GM12878 (cell line): ENCODE results near the gene ACYP2. TPM values are rescaled to one million over a fixed set of nuclear protein-coding genes. Genes with fewer than 3 reads are reported as not detected.

Experiments used
- CBFB ChIP-seq: IDR thresholded peaks from 2 replicates; pipeline ENCODE4 v1.6.1; 2016; ENCODE audit warnings: antibody characterized with exemption, low read depth
- CHD2 ChIP-seq: IDR thresholded peaks from 2 replicates; pipeline ENCODE4 v1.6.1; 2011; ENCODE audit warnings: low read depth, low read length, improper control_type of control experiment, borderline replicate concordance
- EGR1 ChIP-seq, 2 experiments: IDR thresholded peaks; 1 replicate in 1 of 2; 2 replicates in 1 of 2; pipeline ENCODE4 v1.6.1; 2011 to 2012; ENCODE audit warnings: low read depth in 2 of 2, low read length in 2 of 2, borderline replicate concordance in 1 of 2, mild to moderate bottlenecking in 1 of 2, moderate library complexity in 1 of 2
- IKZF2 ChIP-seq, 2 experiments: fragments of 450-650 bp; IDR thresholded peaks; 2 replicates each; pipeline ENCODE4 v1.6.1; 2017; ENCODE audit warnings: mild to moderate bottlenecking in 2 of 2, moderate library complexity in 2 of 2
- MEF2B ChIP-seq: fragments of 450-650 bp; IDR thresholded peaks from 2 replicates; pipeline ENCODE4 v1.6.1; 2018; ENCODE audit warnings: mild to moderate bottlenecking, moderate library complexity; ENCODE audit not compliant: partially characterized antibody, poor library complexity, severe bottlenecking
- MLLT1 ChIP-seq: fragments of 450-650 bp; IDR thresholded peaks from 2 replicates; pipeline ENCODE4 v1.6.1; 2016; ENCODE audit warnings: mild to moderate bottlenecking
- POU2F2 ChIP-seq: IDR thresholded peaks from 3 replicates; pipeline ENCODE4 v1.6.1; 2011; ENCODE audit warnings: low read depth, mild to moderate bottlenecking, low read length, borderline replicate concordance
- RAD51 ChIP-seq: fragments of 450-650 bp; IDR thresholded peaks from 2 replicates; pipeline ENCODE4 v1.6.1; 2016; ENCODE audit warnings: moderate library complexity, mild to moderate bottlenecking, inconsistent platforms
- SMAD1 ChIP-seq: fragments of 450-650 bp; IDR thresholded peaks from 2 replicates; pipeline ENCODE4 v1.6.1; 2018; ENCODE audit warnings: mild to moderate bottlenecking, low read depth; ENCODE audit not compliant: partially characterized antibody
- SREBF2 ChIP-seq: IDR thresholded peaks from 2 replicates; pipeline ENCODE4 v1.6.1; 2012; ENCODE audit warnings: mild to moderate bottlenecking, low read length
- TCF3 ChIP-seq: IDR thresholded peaks from 2 replicates; pipeline ENCODE4 v1.6.1; 2012; ENCODE audit warnings: low read depth, mild to moderate bottlenecking, low read length, borderline replicate concordance; ENCODE audit not compliant: insufficient read depth
- ZBTB40 ChIP-seq: fragments of 450-650 bp; IDR thresholded peaks from 2 replicates; pipeline ENCODE4 v1.6.1; 2016; ENCODE audit warnings: mild to moderate bottlenecking, moderate library complexity, borderline replicate concordance
- ZNF24 ChIP-seq: fragments of 450-650 bp; IDR thresholded peaks from 2 replicates; pipeline ENCODE4 v1.6.1; 2017; ENCODE audit warnings: antibody characterized with exemption, mild to moderate bottlenecking
- polyA plus RNA-seq, 11 experiments: library from polyadenylated mRNA; depleted of rRNA in 4 of 11; unstranded in 6 of 11; stranded (reverse) in 5 of 11; fragments of >200 nt; fragmentation: Nextera tagmentation in 4 of 11; fragmentation: Illumina TruSeq in 1 of 11; extraction: Ambion mirVana in 4 of 11; extraction: Trizol in 1 of 11; gene quantifications; 1 replicate in 1 of 11; 2 replicates in 10 of 11; pipeline versions ENCODE4 v1.2.1 to v1.2.3, GENCODE V29; 2011 to 2016; ENCODE audit warnings: inconsistent platforms in 2 of 11, missing spikeins in 2 of 11, low read depth in 1 of 11
- total RNA-seq, 4 experiments: library from RNA; depleted of rRNA in 3 of 4; stranded (reverse); fragments of >200 nt in 3 of 4; fragmentation: Illumina TruSeq in 1 of 4; extraction: Trizol in 1 of 4; gene quantifications; 2 replicates each; pipeline versions ENCODE4 v1.2.1 to v1.2.3, GENCODE V29; 2013 to 2021

ACYP2 gene
- total and polyA plus RNA-seq, 10 of the 15 experiments (the other 5 are each of a cell fraction or from before 2014, with no cell fraction given) = 4.2 to 16.3 (median 9.0) TPM

DNA sequence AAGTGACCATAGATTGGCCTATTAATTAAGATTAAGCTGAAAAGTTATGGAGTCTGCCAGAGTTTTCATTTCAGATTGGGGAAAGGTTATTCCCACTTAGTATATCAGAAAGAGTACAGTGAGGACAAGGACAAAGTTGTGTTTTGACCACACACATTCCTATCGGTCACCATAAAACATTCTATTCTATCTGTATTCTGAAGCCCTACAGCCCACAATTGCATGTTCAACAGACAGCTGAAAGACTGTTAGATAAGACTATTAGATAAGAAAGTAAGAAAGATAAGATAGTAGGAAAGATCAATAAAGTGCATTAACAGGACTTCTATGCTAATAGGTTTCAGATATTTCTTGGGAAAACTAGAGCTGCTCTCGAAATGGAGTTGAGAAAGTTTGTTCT, 26.7 kb upstream of the ACYP2 start (continued):
- TF ChIP-seq IKZF2 (IDR thresholded peaks at IDR 0.05) (no peak), ZBTB40 (no peak), POU2F2 (no peak), MLLT1 (no peak), SREBF2 (no peak), TCF3 (no peak), RAD51 (no peak), EGR1 (IDR thresholded peaks at IDR 0.05; ENCODE audit: borderline replicate concordance in 1 of 2, low read depth in 2 of 2, low read length in 2 of 2) (no peak), MEF2B (no peak), CBFB (no peak), SMAD1 (no peak), ZNF24 (no peak), CHD2 (no peak)
